Heart left ventricle (tissue), 16 donors: ENCODE data around the gene ATMIN. TPM values are rescaled to one million over a fixed set of nuclear protein-coding genes. Genes with fewer than 3 reads are reported as not detected.
A peak's percentile ranks its signal among the peaks of the same experiment; 100 is the strongest.

Experiments
- ATAC-seq, 4 donors: fragments of 200-7000 bp; cut with Tn5 transposase; one replicate each; pipeline ENCODE4 v1.9.1; 2020 to 2022; ENCODE audit warnings: moderate library complexity in 4 of 4, mild to moderate bottlenecking in 3 of 4, moderate number of reproducible peaks in 1 of 4
- DNase-seq, 5 donors: peaks; one replicate each; pipeline ENCODE4 v3.0.0-alpha.2; 2020
- H3K27ac ChIP-seq, 12 donors: fragments of 200-600 bp; sonication (generic) in 4 of 12; one replicate each; pipeline versions ENCODE4 v1.5.0 to v1.8.0; 2016 to 2022; ENCODE audit warnings: mild to moderate bottlenecking in 2 of 12
- H3K27me3 ChIP-seq, 9 donors: fragments of 200-600 bp; sonication (generic) in 2 of 9; one replicate each; pipeline versions ENCODE4 v1.5.1 to v1.8.0; 2016 to 2022; ENCODE audit warnings: mild to moderate bottlenecking in 3 of 9
- H3K36me3 ChIP-seq, 9 donors: fragments of 200-600 bp; sonication (generic) in 2 of 9; one replicate each; pipeline versions ENCODE4 v1.5.0 to v1.8.0; 2018 to 2022; ENCODE audit warnings: mild to moderate bottlenecking in 2 of 9
- H3K4me1 ChIP-seq, 12 donors: fragments of 200-600 bp; sonication (generic) in 4 of 12; one replicate each; pipeline versions ENCODE4 v1.5.0 to v1.8.0; 2016 to 2022; ENCODE audit warnings: mild to moderate bottlenecking in 3 of 12
- H3K4me3 ChIP-seq, 12 donors: fragments of 200-600 bp; sonication (generic) in 4 of 12; one replicate each; pipeline versions ENCODE4 v1.5.0 to v1.8.0; 2017 to 2022; ENCODE audit warnings: mild to moderate bottlenecking in 9 of 12, moderate library complexity in 4 of 12
- H3K9me3 ChIP-seq, 12 donors: fragments of 200-600 bp; sonication (generic) in 4 of 12; one replicate each; pipeline versions ENCODE4 v1.5.0 to v1.8.0; 2016 to 2022; ENCODE audit warnings: mild to moderate bottlenecking in 1 of 12
- CTCF ChIP-seq, 12 donors: fragments of 200-600 bp; sonication (generic) in 4 of 12; IDR thresholded peaks; one replicate each; pipeline versions ENCODE4 v1.5.0 to v1.8.0; 2018 to 2022; ENCODE audit warnings: antibody characterized with exemption in 12 of 12, mild to moderate bottlenecking in 5 of 12
- POLR2A ChIP-seq, 2 donors: fragments of 450-650 bp; IDR thresholded peaks; one replicate each; pipeline ENCODE4 v1.6.1; 2017; ENCODE audit warnings: antibody characterized with exemption in 2 of 2, mild to moderate bottlenecking in 2 of 2, moderate library complexity in 2 of 2
- WGBS, 4 donors: extraction: QIAGEN DNeasy Blood & Tissue Kit in 2 of 4; methylation state at CpG; one replicate each; pipeline versions ENCODE4 v1.1.5 to v1.1.7; 2013 to 2018; 5-methylcytosine and 5-hydroxymethylcytosine counted together
- intact Hi-C, 10 donors: fragments of 100-400 bp; cut with DNase I; formaldehyde crosslinking; loops; one replicate each; pipeline versions ENCODE4 v1.11.1 to v1.14.2; 2022
- long read RNA-seq, 3 donors: library from polyadenylated mRNA; unstranded; transcript quantifications; one replicate each; pipeline ENCODE4 v2.0.0, GENCODE V29; 2020 to 2021
- polyA plus RNA-seq, 2 donors: library from polyadenylated mRNA; stranded (reverse); fragments of 200-250 nt; gene quantifications; one replicate each; pipeline ENCODE4 v1.2.3, GENCODE V29; 2013
- total RNA-seq, 9 donors: library from RNA; depleted of rRNA in 2 of 9; stranded (reverse); fragments of >200 nt in 2 of 9; fragmentation: NEBNext Ultra II Directional in 3 of 9; extraction: Animal tissue kit (Norgen Biotek cat#: 25700) in 3 of 9; gene quantifications; one replicate each; pipeline versions ENCODE4 v1.1.0 to v1.2.4, GENCODE V29; 2016 to 2023
- donor health status: ischemic (EF 13 %, LVEDD 7.1; RV severe dilation, severe dysfunction).
- donor health status: healthy with polysubstance abuse.
- donor health status: DM: no; HTN: yes; CAD: no.
- donor health status: DM: no; HTN: no; CAD: no.
- donor health status: ischemic (EF 25% LVEDD 6.9; RV normal size, moderate dysfunction).
- donor health status: ischemic (EF 25% LVEDD 5.7; RV mildly dilated, moderate dysfunction).
- donor health status: healthy.
- donor health status: DM: yes; HTN: yes; CAD: no.
- donor health status: ischemic (EF 35%, LVEDD 5.7; RV mildly dilated, moderate dysfunction).
- donor health status: nonischemic (EF 11% LVEDD 7.7; RV severe dilation, severe dysfunction).
- donor health status: DM: yes; HTN: yes; CAD: no.
- donor health status: PGD.
- donor health status: ischemic (EF 29% LVEDD 5.4; RV normal size, mild dysfunction).
- donor health status: nonischemic (EF 23%, LVEDD 6.1; RV moderate dilation, normal function).

Gene ATMIN, protein sequence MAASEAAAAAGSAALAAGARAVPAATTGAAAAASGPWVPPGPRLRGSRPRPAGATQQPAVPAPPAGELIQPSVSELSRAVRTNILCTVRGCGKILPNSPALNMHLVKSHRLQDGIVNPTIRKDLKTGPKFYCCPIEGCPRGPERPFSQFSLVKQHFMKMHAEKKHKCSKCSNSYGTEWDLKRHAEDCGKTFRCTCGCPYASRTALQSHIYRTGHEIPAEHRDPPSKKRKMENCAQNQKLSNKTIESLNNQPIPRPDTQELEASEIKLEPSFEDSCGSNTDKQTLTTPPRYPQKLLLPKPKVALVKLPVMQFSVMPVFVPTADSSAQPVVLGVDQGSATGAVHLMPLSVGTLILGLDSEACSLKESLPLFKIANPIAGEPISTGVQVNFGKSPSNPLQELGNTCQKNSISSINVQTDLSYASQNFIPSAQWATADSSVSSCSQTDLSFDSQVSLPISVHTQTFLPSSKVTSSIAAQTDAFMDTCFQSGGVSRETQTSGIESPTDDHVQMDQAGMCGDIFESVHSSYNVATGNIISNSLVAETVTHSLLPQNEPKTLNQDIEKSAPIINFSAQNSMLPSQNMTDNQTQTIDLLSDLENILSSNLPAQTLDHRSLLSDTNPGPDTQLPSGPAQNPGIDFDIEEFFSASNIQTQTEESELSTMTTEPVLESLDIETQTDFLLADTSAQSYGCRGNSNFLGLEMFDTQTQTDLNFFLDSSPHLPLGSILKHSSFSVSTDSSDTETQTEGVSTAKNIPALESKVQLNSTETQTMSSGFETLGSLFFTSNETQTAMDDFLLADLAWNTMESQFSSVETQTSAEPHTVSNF
- 10 to 100 TPM; 22.3 to 36.0 (median 28.5) TPM for total RNA-seq
- 10 to 100 TPM in 1 of 2 donors, 1 to 10 TPM in 1; 6.4 to 27.3 TPM for polyA plus RNA-seq
- long read RNA-seq, donor 1, full-length matches to known transcripts: 67 of 74 reads
- long read RNA-seq, donor 1, partial matches to known transcripts: 7 of 74 reads
- long read RNA-seq, donor 1, other reads (novel, unspliced or antisense): 0 of 74 reads
- long read RNA-seq, donor 2, full-length matches to known transcripts: 3 of 16 reads
- long read RNA-seq, donor 2, partial matches to known transcripts: 11 of 16 reads
- long read RNA-seq, donor 2, other reads (novel, unspliced or antisense): 2 of 16 reads
- long read RNA-seq, donor 3, full-length matches to known transcripts: 85 of 93 reads
- long read RNA-seq, donor 3, partial matches to known transcripts: 0 of 93 reads
- long read RNA-seq, donor 3, other reads (novel, unspliced or antisense): 8 of 93 reads

GRCh38 chr16:81035398-81035974 is at the start of gene ATMIN:
TSS of gene ATMIN (plus strand) at chr16:81035842. CDS start at chr16:81035871, 29 bp downstream.
- intact Hi-C loops: loop anchor here (1.0 to 10.0 kb wide), 10 partner anchors 27 to 702 kb away; partner anchors contain the start of genes C16orf46 (in 7 of the 10), GCSH (in 2 of the 10), CENPN (in 1 of the 10) and GAN (in 1 of the 10)
- H3K27ac ChIP-seq: peak within 1 kb of the TSS; percentile 46 to 85 (median 82)

GRCh38 chr16:80986557-80986956 is 49.1 kb upstream of the ATMIN start:
- no peaks in the 10 kb centered on the region for H3K9me3 ChIP-seq
- no peak for DNase-seq
- H3K4me1 ChIP-seq: peaks cover 0 to 11% (median 0%) of the 10 kb centered on the region in 12 donors
- H3K27me3 ChIP-seq: no peaks in the 10 kb centered on the region
- intact Hi-C loops: no loop called here
- H3K36me3 ChIP-seq: peaks cover 0 to 13% (median 4%) of the 10 kb centered on the region in 9 donors
- 65 to 78% (median 69%) methylated on average over 2 of the region's 2 CpGs for WGBS, 4 donors
- no peak overlapping the region for H3K4me3 ChIP-seq
- TF ChIP-seq POLR2A (IDR thresholded peaks at IDR 0.05): no peak
- no peak for TF ChIP-seq CTCF (IDR thresholded peaks at IDR 0.05)
- ATAC-seq: no peak
- no peak overlapping the region for H3K27ac ChIP-seq

More at GRCh38 chr16:81035398-81035974, at the start of gene ATMIN:
- Histone ChIP-seq H3K4me3 (peak within 1 kb of the TSS; percentile 68 to 92 (median 80)), H3K27me3 (no peaks in the 10 kb centered on the region), H3K4me1 (peaks cover 0 to 37% (median 24%) of the 10 kb centered on the region in 12 donors), H3K9me3 (no peaks in the 10 kb centered on the region), H3K36me3 (peaks cover 0 to 18% (median 0%) of the 10 kb centered on the region in 9 donors)
- TF ChIP-seq POLR2A (IDR thresholded peaks at IDR 0.05) (peak in 1 of 2 donors; percentile 21), CTCF (IDR thresholded peaks at IDR 0.05) (peak; percentile 83 to 99 (median 96))
- peak; percentile 74 to 96 (median 93) for ATAC-seq
- 5 to 15% (median 6%) methylated on average over 22 to 54 of the region's 54 CpGs for WGBS, 4 donors
- peak; percentile 85 to 93 (median 89) for DNase-seq

DNA sequence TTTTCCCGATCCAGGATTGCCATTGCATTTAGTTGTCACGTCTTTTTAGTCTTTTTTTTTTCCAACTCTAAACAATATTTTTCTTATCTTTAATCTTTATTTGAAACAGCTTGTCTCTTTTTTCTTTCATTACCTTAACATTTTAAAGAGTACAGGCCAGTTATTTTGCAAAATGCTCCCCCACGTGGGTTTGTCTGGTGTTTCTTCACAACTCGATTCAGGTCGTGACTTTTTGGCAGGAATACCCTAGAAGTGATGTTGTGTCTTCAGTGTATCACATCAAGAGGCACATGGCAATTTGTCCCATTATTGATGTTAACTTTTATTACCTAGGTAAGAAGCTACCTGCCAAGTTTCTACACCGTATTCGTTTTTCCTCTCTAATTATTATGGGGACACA is 46.9 kb upstream of the ATMIN start:
- no peak for DNase-seq
- 67 to 74% (median 70%) methylated on average over 7 of the region's 7 CpGs for WGBS, 4 donors
- ATAC-seq: no peak

More for the DNA sequence above, 46.9 kb upstream of the ATMIN start:
- Histone ChIP-seq H3K27ac (no peak overlapping the region), H3K9me3 (no peaks in the 10 kb centered on the region), H3K36me3 (peaks cover 0 to 16% (median 4%) of the 10 kb centered on the region in 9 donors), H3K4me3 (no peak overlapping the region), H3K27me3 (no peaks in the 10 kb centered on the region), H3K4me1 (peaks cover 0 to 22% (median 1%) of the 10 kb centered on the region in 12 donors)
- TF ChIP-seq POLR2A (IDR thresholded peaks at IDR 0.05) (no peak), CTCF (IDR thresholded peaks at IDR 0.05) (no peak)
- intact Hi-C loops: no loop called here
